ENCODE measurements around the gene LGALS7B.

GRCh38 chr19:38805180-38805579 lies 16.2 kb downstream of the LGALS7B start:
- TF ChIP-seq CTCF (IDR thresholded peaks at IDR 0.05 in 8 of 11, conservative IDR thresholded peaks at IDR 0.05 in 3 of 11) (no peak), POLR2AphosphoS5 (IDR thresholded peaks at IDR 0.05) (no peak), POLR2A (IDR thresholded peaks at IDR 0.05) (no peak)

Measured in spleen (tissue), 7 donors.